Mesendoderm (in vitro differentiated cells): Measurements from ENCODE around the gene CEACAM20.
"Not testable (repeated sequence)": the region's sequence is repeated elsewhere in the genome, so short reads cannot be mapped to it uniquely, and the experiment has no call there.

ENCODE experiments used
- DNase-seq: peaks from one replicate; pipeline ENCODE4 v3.0.0; 2013
- H2AK5ac ChIP-seq: 2 replicates; pipeline ENCODE4 v1.6.1; 2013; ENCODE audit warnings: low read length, inconsistent platforms
- H2BK120ac ChIP-seq: 2 replicates; pipeline ENCODE4 v1.6.1; 2013; ENCODE audit warnings: low read depth, mild to moderate bottlenecking, low read length, moderate library complexity, mixed read lengths
- H2BK15ac ChIP-seq: replicated peaks from 2 replicates; pipeline ENCODE4 v1.6.1; 2013; ENCODE audit warnings: low read depth, mild to moderate bottlenecking, moderate library complexity
- H2BK5ac ChIP-seq: 2 replicates; pipeline ENCODE4 v1.6.1; 2013; ENCODE audit warnings: low read length, inconsistent platforms
- H3K18ac ChIP-seq: 2 replicates; pipeline ENCODE4 v1.6.1; 2013; ENCODE audit warnings: mild to moderate bottlenecking, low read length, mixed read lengths
- H3K23ac ChIP-seq: one replicate; pipeline ENCODE4 v1.6.1; 2013; ENCODE audit warnings: low read length
- H3K27ac ChIP-seq: 2 replicates; pipeline ENCODE4 v1.5.1; 2013; ENCODE audit warnings: low read depth, mild to moderate bottlenecking, inconsistent platforms, low read length, moderate library complexity
- H3K27me3 ChIP-seq: 2 replicates; pipeline ENCODE4 v1.6.1; 2013; ENCODE audit warnings: low read length, control low read depth, mild to moderate bottlenecking, inconsistent platforms; ENCODE audit not compliant: insufficient read depth, poor library complexity
- H3K36me3 ChIP-seq: 2 replicates; pipeline ENCODE4 v1.6.1; 2013; ENCODE audit warnings: low read length, inconsistent platforms; ENCODE audit not compliant: control insufficient read depth, insufficient read depth
- H3K4ac ChIP-seq: one replicate; pipeline ENCODE4 v1.6.1; 2013; ENCODE audit warnings: low read depth, mild to moderate bottlenecking, low read length, moderate library complexity
- H3K4me1 ChIP-seq: 2 replicates; pipeline ENCODE4 v1.6.1; 2013; ENCODE audit warnings: low read depth, low read length, inconsistent platforms; ENCODE audit not compliant: control insufficient read depth
- H3K4me2 ChIP-seq: 2 replicates; pipeline ENCODE4 v1.6.1; 2013; ENCODE audit warnings: low read length
- H3K4me3 ChIP-seq: 2 replicates; pipeline ENCODE4 v1.5.1; 2013; ENCODE audit warnings: mild to moderate bottlenecking, low read length
- H3K56ac ChIP-seq: one replicate; pipeline ENCODE4 v1.6.1; 2013; ENCODE audit warnings: low read length
- H3K79me1 ChIP-seq: 2 replicates; pipeline ENCODE4 v1.6.1; 2013; ENCODE audit warnings: low read length, inconsistent platforms
- H3K79me2 ChIP-seq: 2 replicates; pipeline ENCODE4 v1.6.1; 2013; ENCODE audit warnings: mild to moderate bottlenecking, low read length; ENCODE audit not compliant: control insufficient read depth, insufficient read depth
- H3K9ac ChIP-seq: 2 replicates; pipeline ENCODE4 v1.6.1; 2013; ENCODE audit warnings: low read length, inconsistent platforms
- H4K5ac ChIP-seq: one replicate; pipeline ENCODE4 v1.6.1; 2013; ENCODE audit warnings: low read length
- H4K8ac ChIP-seq: one replicate; pipeline ENCODE4 v1.6.1; 2013; ENCODE audit warnings: low read depth, mild to moderate bottlenecking, control low read depth, low read length, moderate library complexity
- WGBS: extraction: QIAGEN DNeasy Blood & Tissue Kit; methylation state at CpG from one replicate; pipeline ENCODE4 v1.1.7; 2013; ENCODE audit warnings: low lambda C conversion rate, missing lambda C conversion rate; ENCODE audit not compliant: insufficient coverage; ENCODE audit errors: extremely low coverage; 5-methylcytosine and 5-hydroxymethylcytosine counted together

The CEACAM20 gene

DNA sequence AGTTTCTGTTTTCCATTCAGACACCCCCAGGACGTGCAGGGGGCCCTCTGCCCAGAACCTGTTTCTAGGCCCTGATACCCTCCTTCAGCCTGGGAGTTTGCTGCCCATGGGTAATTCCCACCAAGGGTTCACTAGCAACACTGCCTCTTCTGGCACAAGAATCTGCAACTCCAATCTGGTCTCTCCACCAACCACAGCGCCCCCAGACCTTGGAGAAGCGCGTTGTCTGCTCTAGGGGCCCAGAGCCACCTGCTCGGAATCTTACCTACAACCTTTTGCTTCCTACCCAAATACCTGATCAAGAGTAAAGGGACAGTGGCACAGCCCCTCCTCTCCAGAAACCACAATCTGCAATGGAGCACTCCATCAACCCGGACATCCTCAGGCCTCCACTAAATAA lies 29.9 kb downstream of the CEACAM20 start:
- H4K5ac ChIP-seq: no peak overlapping the region
- no peak overlapping the region for H3K23ac ChIP-seq
- no peak overlapping the region for H3K4ac ChIP-seq
- WGBS: no CpG with 5 or more reads among the region's 6 CpGs
- no peak overlapping the region for H2BK15ac ChIP-seq
- peaks cover 6% of the 10 kb centered on the region for H3K4me1 ChIP-seq
- no peaks in the 10 kb centered on the region for H3K27me3 ChIP-seq
- no peak overlapping the region for H3K27ac ChIP-seq
- H2BK120ac ChIP-seq: no peak overlapping the region
- peak overlapping the region; percentile 98 for H3K9ac ChIP-seq
- DNase-seq: no peak
- peak overlapping the region; percentile 27 for H3K4me2 ChIP-seq
- no peak overlapping the region for H3K18ac ChIP-seq
- H3K79me1 ChIP-seq: peaks cover 30% of the 10 kb centered on the region
- peaks cover 27% of the 10 kb centered on the region for H3K79me2 ChIP-seq
- H3K56ac ChIP-seq: peak overlapping the region; percentile 95
- H2BK5ac ChIP-seq: no peak overlapping the region
- H4K8ac ChIP-seq: no peak overlapping the region
- H3K36me3 ChIP-seq: peaks cover 6% of the 10 kb centered on the region
- peak overlapping the region; percentile 66 for H3K4me3 ChIP-seq
- no peak overlapping the region for H2AK5ac ChIP-seq

DNA sequence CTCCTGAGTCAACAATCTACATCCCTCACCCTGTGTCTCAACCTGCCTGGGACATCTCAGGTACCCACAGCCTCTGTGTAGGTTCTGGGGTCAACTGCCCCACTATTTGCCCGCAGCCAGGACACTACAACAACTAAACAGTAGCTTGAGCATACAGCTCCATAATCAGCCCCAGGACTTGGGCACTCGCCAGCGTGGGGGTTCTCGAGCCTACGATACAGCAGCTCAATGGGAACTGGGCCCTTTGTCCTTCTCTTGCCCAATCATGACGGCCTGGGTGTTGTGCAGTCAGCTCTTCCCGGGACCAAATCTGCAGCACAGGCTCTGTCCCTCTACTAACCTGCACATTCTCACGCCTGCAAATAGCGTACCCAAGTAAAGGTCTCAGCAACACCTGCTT lies 30.5 kb downstream of the CEACAM20 start:
- Histone ChIP-seq H3K27ac (no peak overlapping the region), H2BK15ac (no peak overlapping the region), H3K27me3 (no peaks in the 10 kb centered on the region), H4K8ac (no peak overlapping the region), H3K79me1 (peaks cover 30% of the 10 kb centered on the region), H3K23ac (no peak overlapping the region), H3K18ac (no peak overlapping the region), H3K36me3 (peaks cover 7% of the 10 kb centered on the region), H3K4me3 (no peak overlapping the region), H2AK5ac (no peak overlapping the region), H2BK5ac (no peak overlapping the region), H2BK120ac (no peak overlapping the region), H3K4me2 (peak overlapping the region; percentile 27), H3K56ac (no peak overlapping the region), H3K9ac (peak overlapping the region; percentile 98), H3K4me1 (peaks cover 6% of the 10 kb centered on the region), H4K5ac (no peak overlapping the region), H3K79me2 (peaks cover 27% of the 10 kb centered on the region), H3K4ac (no peak overlapping the region)
- no peak for DNase-seq
- no CpG with 5 or more reads among the region's 9 CpGs for WGBS

DNA sequence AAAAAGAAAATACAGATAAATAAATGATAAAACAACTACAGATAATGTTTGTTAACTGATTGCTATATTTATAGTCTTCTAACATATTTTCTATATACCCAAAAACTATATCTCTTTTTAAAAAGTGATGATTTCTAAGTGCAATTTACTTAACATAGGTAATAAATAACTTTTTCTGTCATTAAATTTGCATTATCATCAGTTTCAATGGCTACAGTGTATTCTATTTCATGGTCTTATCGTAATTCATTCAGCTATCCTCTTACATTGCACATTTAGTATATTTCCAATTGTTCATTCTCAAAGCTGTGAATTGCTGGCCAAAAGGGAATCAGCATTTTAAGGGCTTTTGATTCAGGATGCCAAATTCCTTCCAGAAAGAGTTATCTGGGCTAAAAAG lies 32.8 kb downstream of the CEACAM20 start:
- H4K8ac ChIP-seq: no peak overlapping the region
- no peak overlapping the region for H4K5ac ChIP-seq
- no peak overlapping the region for H3K4ac ChIP-seq
- H3K36me3 ChIP-seq: peaks cover 14% of the 10 kb centered on the region
- H3K27ac ChIP-seq: no peak overlapping the region
- no peak overlapping the region for H3K23ac ChIP-seq
- no peaks in the 10 kb centered on the region for H3K27me3 ChIP-seq
- no peak overlapping the region for H3K4me3 ChIP-seq
- peaks cover 30% of the 10 kb centered on the region for H3K79me2 ChIP-seq
- no CpG with 5 or more reads among the region's 1 CpG for WGBS
- H3K18ac ChIP-seq: no peak overlapping the region
- no peak overlapping the region for H2BK5ac ChIP-seq
- peaks cover 37% of the 10 kb centered on the region for H3K79me1 ChIP-seq
- no peak overlapping the region for H2AK5ac ChIP-seq
- no peak overlapping the region for H2BK120ac ChIP-seq
- no peak for DNase-seq
- no peak overlapping the region for H2BK15ac ChIP-seq
- H3K56ac ChIP-seq: no peak overlapping the region
- H3K4me2 ChIP-seq: no peak overlapping the region
- H3K4me1 ChIP-seq: peaks cover 6% of the 10 kb centered on the region
- no peak overlapping the region for H3K9ac ChIP-seq

DNA sequence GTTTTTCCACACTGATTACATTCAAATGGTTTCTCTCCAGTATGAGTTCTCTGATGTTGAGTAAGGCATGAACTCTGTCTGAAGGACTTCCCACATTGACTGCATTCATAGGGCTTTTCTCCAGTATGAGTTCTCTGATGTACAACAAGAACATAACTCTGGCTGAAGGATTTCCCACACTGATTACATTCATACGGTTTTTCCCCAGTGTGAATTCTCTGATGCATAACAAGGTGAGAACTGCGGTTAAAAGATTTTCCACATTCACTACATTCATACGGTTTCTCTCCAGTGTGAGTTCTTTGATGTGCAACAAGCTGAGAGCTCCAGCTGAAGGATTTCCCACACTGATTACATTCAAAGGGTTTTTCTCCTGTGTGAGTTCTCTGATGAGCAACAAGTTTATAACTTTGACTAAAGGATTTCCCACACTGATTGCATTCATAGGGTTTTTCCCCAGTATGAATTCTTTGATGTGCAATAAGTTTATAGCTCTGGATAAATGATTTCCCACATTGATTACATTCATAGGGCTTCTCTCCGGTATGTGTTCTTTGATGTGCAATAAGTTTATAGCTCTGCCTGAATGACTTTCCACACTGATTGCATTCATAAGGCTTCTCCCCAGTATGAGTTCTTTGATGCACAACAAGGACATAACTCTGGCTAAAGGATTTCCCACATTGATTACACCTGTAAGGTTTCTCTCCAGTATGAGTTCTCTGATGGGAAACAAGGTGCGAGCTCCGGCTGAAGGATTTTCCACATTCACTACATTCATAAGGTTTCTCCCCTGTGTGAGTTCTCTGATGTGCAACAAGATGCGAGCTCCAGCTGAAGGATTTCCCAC lies 52.7 kb downstream of the CEACAM20 start:
- Histone ChIP-seq H2BK15ac (no peak overlapping the region), H3K79me1 (no peaks in the 10 kb centered on the region), H3K27ac (no peak overlapping the region), H3K23ac (no peak overlapping the region), H3K9ac (no peak overlapping the region), H2AK5ac (no peak overlapping the region), H3K4me3 (peak overlapping the region; percentile 14), H3K4ac (no peak overlapping the region), H3K4me1 (no peaks in the 10 kb centered on the region), H2BK5ac (no peak overlapping the region), H3K4me2 (no peak overlapping the region), H2BK120ac (no peak overlapping the region), H4K5ac (no peak overlapping the region), H3K18ac (no peak overlapping the region), H3K27me3 (no peaks in the 10 kb centered on the region), H3K36me3 (peaks cover 10% of the 10 kb centered on the region), H3K56ac (no peak overlapping the region), H4K8ac (no peak overlapping the region), H3K79me2 (no peaks in the 10 kb centered on the region)
- no CpG with 5 or more reads among the region's 7 CpGs for WGBS
- DNase-seq: peak; percentile 55

DNA sequence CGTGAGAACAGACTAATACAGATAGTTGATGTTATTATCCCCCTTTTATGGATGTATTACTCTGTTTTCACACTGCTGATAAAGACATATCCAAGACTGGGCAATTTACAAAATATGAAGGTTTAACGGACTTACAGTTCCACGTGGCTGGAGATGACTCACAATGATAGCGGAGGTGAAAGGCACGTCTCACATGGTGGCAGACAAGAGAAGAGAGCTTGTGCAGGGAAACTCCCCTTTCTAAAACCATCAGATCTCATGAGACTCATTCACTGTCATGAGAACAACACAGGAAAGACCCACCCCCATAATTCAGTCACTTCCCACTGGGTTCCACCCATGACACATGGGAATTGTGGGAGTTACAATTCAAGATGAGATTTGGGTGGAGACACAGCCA lies 60.7 kb downstream of the CEACAM20 start:
- not testable (repeated sequence) for H3K79me2 ChIP-seq, H3K9ac ChIP-seq, H2AK5ac ChIP-seq, H3K23ac ChIP-seq, H3K4me2 ChIP-seq, H4K5ac ChIP-seq, H3K4ac ChIP-seq, H3K27me3 ChIP-seq, H3K4me3 ChIP-seq, H3K79me1 ChIP-seq, H3K56ac ChIP-seq, H3K4me1 ChIP-seq, H3K27ac ChIP-seq, H2BK120ac ChIP-seq, H2BK5ac ChIP-seq, DNase-seq, H2BK15ac ChIP-seq, H3K18ac ChIP-seq, H3K36me3 ChIP-seq, H4K8ac ChIP-seq
- no CpG with 5 or more reads among the region's 5 CpGs for WGBS
